ENCODE data around the gene AP1S3. TPM values are rescaled to one million over a fixed set of nuclear protein-coding genes. Genes with fewer than 3 reads are reported as not detected.

AP1S3 gene
- polyA plus RNA-seq, 1 experiment, result 1.9 TPM

- CTCF ChIA-PET, result interaction anchor here (1.5 kb wide), 1 partner anchor 13 kb away, joined by 4 read pairs; no protein-coding TSS in a partner anchor
- Histone ChIP-seq H3K27me3 (ENCODE audit: control insufficient read depth, insufficient read depth, low read length) (no peaks in the 10 kb centered on the region), H3K36me3 (ENCODE audit: control insufficient read depth, insufficient read depth, low read length) (no peaks in the 10 kb centered on the region), H3K4me3 (ENCODE audit: low read depth, low read length) (no peak overlapping the region)
- no peak for DNase-seq (ENCODE audit: low read depth)
- POLR2A ChIA-PET, result no interaction called here
- no peak for TF ChIP-seq CTCF (IDR thresholded peaks at IDR 0.05; ENCODE audit: insufficient read depth, low read depth, low read length)
Observed at GRCh38 chr2:223784221-223784772, 53.1 kb downstream of the AP1S3 start.

DNA sequence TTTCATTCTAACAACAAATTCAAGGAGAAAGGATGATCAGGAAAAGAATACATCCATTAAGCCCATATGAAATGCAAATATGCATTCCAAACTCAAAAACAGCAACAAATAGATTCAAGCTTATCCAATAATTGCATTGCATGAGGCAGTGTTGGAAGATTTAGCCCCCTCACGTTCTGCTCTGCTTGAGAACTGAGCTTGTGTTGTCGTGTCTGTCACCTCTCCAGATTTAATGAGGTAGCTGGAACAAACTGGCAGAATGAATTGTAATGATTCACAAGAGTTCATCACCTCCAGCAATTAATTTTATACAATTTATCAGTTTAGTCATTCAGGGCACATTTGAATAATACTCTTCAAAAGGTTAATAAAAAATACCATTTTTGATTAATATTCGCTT is 54.8 kb downstream of the AP1S3 start:
- TF ChIP-seq CTCF (IDR thresholded peaks at IDR 0.05; ENCODE audit: insufficient read depth, low read depth, low read length), result no peak
- no peak overlapping the region for H3K4me3 ChIP-seq (ENCODE audit: low read depth, low read length)
- ChIA-PET POLR2A (no interaction called here), CTCF (interaction anchor here (1.3 kb wide), 2 partner anchors 17 to 89 kb away, joined by 3 to 4 read pairs; no protein-coding TSS in a partner anchor)
- DNase-seq (ENCODE audit: low read depth), result no peak
- H3K36me3 ChIP-seq (ENCODE audit: control insufficient read depth, insufficient read depth, low read length), result no peaks in the 10 kb centered on the region
- H3K27me3 ChIP-seq (ENCODE audit: control insufficient read depth, insufficient read depth, low read length), result no peaks in the 10 kb centered on the region

DNA sequence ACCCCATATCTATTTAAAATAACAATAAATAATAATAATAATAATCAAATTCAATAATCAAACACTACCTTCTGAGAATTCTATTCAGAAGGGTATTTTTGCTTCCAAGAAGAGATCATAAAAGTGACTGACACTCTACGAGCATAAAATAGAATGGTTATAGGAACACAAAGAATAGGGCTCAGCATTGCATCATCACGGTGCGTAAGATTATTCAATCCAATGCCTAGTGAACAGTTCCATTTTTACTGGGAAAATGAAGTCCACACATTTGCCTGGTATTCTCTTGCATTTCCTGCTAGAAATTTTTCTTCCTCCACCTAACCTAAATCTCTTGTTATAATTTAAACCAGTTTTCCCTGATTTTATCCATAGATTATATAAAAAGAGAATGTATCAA is 55.8 kb downstream of the AP1S3 start:
- H3K36me3 ChIP-seq (ENCODE audit: control insufficient read depth, insufficient read depth, low read length), result no peaks in the 10 kb centered on the region
- TF ChIP-seq CTCF (IDR thresholded peaks at IDR 0.05; ENCODE audit: insufficient read depth, low read depth, low read length), result no peak
- ChIA-PET CTCF (interaction anchor here (1.3 kb wide), 1 partner anchor 18 kb away, joined by 3 read pairs; no protein-coding TSS in a partner anchor), POLR2A (no interaction called here)
- H3K4me3 ChIP-seq (ENCODE audit: low read depth, low read length), result no peak overlapping the region
- no peak for DNase-seq (ENCODE audit: low read depth)
- no peaks in the 10 kb centered on the region for H3K27me3 ChIP-seq (ENCODE audit: control insufficient read depth, insufficient read depth, low read length)

- no peak for DNase-seq (ENCODE audit: low read depth)
- ChIA-PET POLR2A (no interaction called here), CTCF (interaction anchor here (0.6 to 1.4 kb wide), 3 partner anchors 14 to 81 kb away, joined by 3 read pairs; no protein-coding TSS in a partner anchor)
- TF ChIP-seq CTCF (IDR thresholded peaks at IDR 0.05; ENCODE audit: insufficient read depth, low read depth, low read length), result peak; percentile 31; the same call in 1 of the 2 replicates
- Histone ChIP-seq H3K27me3 (ENCODE audit: control insufficient read depth, insufficient read depth, low read length) (no peaks in the 10 kb centered on the region), H3K4me3 (ENCODE audit: low read depth, low read length) (no peak overlapping the region), H3K36me3 (ENCODE audit: control insufficient read depth, insufficient read depth, low read length) (no peaks in the 10 kb centered on the region)
Observed at GRCh38 chr2:223779877-223780276, 57.5 kb downstream of the AP1S3 start.

- H3K36me3 ChIP-seq (ENCODE audit: control insufficient read depth, insufficient read depth, low read length), result no peaks in the 10 kb centered on the region
- no peaks in the 10 kb centered on the region for H3K27me3 ChIP-seq (ENCODE audit: control insufficient read depth, insufficient read depth, low read length)
- ChIA-PET POLR2A (no interaction called here), CTCF (interaction anchor here (2.3 kb wide), 1 partner anchor 24 kb away, joined by 6 read pairs; no protein-coding TSS in a partner anchor)
- H3K4me3 ChIP-seq (ENCODE audit: low read depth, low read length), result no peak overlapping the region
- no peak for TF ChIP-seq CTCF (IDR thresholded peaks at IDR 0.05; ENCODE audit: insufficient read depth, low read depth, low read length)
- no peak for DNase-seq (ENCODE audit: low read depth)
Observed at GRCh38 chr2:223774193-223774592, 63.2 kb downstream of the AP1S3 start.

Data from BJ (cell line).